H1 (cell line): ENCODE data around the gene KHSRP. TPM values are rescaled to one million over a fixed set of nuclear protein-coding genes. Genes with fewer than 3 reads are reported as not detected.

Source experiments
- polyA plus RNA-seq, 7 experiments: library from polyadenylated mRNA; depleted of rRNA in 3 of 7; stranded (reverse) in 5 of 7; unstranded in 2 of 7; fragments of >200 nt in 5 of 7; fragments of 200-250 nt in 2 of 7; gene quantifications; 1 replicate in 5 of 7; 2 replicates in 1 of 7; 4 replicates in 1 of 7; pipeline versions ENCODE4 v1.2.1 to v1.2.3, GENCODE V29; 2011 to 2013; ENCODE audit warnings: missing spikeins in 2 of 7, mixed read lengths in 2 of 7
- total RNA-seq: library from RNA; stranded (reverse); fragmentation: NEBNext Ultra II Directional; extraction: Animal tissue kit (Norgen Biotek cat#: 25700); gene quantifications from 2 replicates; pipeline ENCODE4 v1.2.1, GENCODE V29; 2021
- TF ChIP-seq, protein P1 (sequence below): fragments of 300-600 bp; sonication (generic); IDR thresholded peaks from 2 replicates; pipeline ENCODE4 v1.7.1; 2012; ENCODE audit warnings: low read length, moderate library complexity, mild to moderate bottlenecking, inconsistent platforms; ENCODE audit not compliant: insufficient replicate concordance
- TF ChIP-seq, protein P2 (sequence below): IDR thresholded peaks from 2 replicates; pipeline ENCODE4 v1.6.1; 2012; ENCODE audit warnings: inconsistent platforms

KHSRP gene
- total and polyA plus RNA-seq, 2 of the 8 experiments (the other 6 are each of a cell fraction or from before 2014, with no cell fraction given): 143 to 573 TPM

DNA sequence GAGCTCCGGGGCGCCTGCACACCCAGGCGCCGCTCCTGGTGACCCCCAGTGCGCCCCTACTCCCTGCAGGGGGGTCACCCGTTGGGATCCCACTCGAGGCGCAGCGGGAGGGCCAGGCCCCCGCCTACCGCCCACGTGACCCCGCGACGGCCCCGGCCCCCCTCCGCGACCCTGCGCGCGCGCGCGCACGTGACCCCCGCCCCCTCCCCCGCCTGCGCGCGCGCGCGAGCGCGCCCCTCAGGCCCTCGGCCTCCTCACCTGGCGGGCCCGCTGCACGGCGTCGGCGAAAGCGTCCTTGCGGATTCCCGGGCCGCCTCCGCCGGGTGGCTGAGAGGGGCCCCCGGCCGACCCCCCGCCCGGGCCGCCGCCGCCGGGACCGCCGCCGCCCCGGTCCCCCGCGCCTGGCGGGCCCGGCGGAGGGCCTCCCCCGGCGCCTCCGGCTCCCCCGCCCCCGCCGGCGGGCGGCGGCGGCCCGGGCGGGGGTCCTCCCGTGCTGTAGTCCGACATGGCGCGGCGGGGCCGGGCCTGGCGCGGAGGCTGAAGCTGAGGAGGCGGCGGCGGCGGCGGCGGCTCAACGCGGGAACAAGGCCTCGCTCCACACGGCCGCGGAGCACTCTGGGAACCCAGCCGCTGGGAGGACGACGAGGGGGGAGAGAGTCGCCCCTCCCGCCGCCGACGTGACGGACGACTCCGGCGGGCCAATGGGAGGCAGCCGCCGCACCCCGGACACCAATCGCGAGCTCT lies at the start of gene KHSRP (continued):
- TF ChIP-seq, protein P1, sequence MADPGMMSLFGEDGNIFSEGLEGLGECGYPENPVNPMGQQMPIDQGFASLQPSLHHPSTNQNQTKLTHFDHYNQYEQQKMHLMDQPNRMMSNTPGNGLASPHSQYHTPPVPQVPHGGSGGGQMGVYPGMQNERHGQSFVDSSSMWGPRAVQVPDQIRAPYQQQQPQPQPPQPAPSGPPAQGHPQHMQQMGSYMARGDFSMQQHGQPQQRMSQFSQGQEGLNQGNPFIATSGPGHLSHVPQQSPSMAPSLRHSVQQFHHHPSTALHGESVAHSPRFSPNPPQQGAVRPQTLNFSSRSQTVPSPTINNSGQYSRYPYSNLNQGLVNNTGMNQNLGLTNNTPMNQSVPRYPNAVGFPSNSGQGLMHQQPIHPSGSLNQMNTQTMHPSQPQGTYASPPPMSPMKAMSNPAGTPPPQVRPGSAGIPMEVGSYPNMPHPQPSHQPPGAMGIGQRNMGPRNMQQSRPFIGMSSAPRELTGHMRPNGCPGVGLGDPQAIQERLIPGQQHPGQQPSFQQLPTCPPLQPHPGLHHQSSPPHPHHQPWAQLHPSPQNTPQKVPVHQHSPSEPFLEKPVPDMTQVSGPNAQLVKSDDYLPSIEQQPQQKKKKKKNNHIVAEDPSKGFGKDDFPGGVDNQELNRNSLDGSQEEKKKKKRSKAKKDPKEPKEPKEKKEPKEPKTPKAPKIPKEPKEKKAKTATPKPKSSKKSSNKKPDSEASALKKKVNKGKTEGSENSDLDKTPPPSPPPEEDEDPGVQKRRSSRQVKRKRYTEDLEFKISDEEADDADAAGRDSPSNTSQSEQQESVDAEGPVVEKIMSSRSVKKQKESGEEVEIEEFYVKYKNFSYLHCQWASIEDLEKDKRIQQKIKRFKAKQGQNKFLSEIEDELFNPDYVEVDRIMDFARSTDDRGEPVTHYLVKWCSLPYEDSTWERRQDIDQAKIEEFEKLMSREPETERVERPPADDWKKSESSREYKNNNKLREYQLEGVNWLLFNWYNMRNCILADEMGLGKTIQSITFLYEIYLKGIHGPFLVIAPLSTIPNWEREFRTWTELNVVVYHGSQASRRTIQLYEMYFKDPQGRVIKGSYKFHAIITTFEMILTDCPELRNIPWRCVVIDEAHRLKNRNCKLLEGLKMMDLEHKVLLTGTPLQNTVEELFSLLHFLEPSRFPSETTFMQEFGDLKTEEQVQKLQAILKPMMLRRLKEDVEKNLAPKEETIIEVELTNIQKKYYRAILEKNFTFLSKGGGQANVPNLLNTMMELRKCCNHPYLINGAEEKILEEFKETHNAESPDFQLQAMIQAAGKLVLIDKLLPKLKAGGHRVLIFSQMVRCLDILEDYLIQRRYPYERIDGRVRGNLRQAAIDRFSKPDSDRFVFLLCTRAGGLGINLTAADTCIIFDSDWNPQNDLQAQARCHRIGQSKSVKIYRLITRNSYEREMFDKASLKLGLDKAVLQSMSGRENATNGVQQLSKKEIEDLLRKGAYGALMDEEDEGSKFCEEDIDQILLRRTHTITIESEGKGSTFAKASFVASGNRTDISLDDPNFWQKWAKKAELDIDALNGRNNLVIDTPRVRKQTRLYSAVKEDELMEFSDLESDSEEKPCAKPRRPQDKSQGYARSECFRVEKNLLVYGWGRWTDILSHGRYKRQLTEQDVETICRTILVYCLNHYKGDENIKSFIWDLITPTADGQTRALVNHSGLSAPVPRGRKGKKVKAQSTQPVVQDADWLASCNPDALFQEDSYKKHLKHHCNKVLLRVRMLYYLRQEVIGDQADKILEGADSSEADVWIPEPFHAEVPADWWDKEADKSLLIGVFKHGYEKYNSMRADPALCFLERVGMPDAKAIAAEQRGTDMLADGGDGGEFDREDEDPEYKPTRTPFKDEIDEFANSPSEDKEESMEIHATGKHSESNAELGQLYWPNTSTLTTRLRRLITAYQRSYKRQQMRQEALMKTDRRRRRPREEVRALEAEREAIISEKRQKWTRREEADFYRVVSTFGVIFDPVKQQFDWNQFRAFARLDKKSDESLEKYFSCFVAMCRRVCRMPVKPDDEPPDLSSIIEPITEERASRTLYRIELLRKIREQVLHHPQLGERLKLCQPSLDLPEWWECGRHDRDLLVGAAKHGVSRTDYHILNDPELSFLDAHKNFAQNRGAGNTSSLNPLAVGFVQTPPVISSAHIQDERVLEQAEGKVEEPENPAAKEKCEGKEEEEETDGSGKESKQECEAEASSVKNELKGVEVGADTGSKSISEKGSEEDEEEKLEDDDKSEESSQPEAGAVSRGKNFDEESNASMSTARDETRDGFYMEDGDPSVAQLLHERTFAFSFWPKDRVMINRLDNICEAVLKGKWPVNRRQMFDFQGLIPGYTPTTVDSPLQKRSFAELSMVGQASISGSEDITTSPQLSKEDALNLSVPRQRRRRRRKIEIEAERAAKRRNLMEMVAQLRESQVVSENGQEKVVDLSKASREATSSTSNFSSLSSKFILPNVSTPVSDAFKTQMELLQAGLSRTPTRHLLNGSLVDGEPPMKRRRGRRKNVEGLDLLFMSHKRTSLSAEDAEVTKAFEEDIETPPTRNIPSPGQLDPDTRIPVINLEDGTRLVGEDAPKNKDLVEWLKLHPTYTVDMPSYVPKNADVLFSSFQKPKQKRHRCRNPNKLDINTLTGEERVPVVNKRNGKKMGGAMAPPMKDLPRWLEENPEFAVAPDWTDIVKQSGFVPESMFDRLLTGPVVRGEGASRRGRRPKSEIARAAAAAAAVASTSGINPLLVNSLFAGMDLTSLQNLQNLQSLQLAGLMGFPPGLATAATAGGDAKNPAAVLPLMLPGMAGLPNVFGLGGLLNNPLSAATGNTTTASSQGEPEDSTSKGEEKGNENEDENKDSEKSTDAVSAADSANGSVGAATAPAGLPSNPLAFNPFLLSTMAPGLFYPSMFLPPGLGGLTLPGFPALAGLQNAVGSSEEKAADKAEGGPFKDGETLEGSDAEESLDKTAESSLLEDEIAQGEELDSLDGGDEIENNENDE: no peak
- TF ChIP-seq, protein P2, sequence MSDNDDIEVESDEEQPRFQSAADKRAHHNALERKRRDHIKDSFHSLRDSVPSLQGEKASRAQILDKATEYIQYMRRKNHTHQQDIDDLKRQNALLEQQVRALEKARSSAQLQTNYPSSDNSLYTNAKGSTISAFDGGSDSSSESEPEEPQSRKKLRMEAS: peak; percentile 26; the same call in 1 of the 2 replicates
